ENCODE results near the gene MAP2K4.
"Not testable (repeated sequence)": the region's sequence is repeated elsewhere in the genome, so short reads cannot be mapped to it uniquely, and the experiment has no call there.

Gene MAP2K4

DNA sequence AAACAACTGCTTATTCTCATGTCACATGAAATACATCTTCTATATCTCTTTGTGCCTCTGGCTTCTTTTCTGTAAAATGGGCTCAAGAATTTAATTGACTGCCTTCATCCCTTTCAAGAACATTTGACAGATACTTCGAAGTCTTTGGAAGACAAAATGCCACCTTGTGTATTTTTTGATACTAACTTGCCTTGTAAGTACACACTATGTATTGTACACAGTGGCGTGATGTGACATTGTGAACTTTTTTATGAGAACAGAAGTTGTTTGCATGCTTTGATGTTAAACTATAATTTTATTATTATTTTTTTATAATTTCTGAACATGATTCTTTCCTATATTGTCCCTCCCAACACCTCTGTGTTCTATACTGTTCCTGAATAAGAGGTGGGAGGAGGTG lies 73.7 kb downstream of the MAP2K4 start:
- DNase-seq (ENCODE audit: low read depth) = no peak

DNA sequence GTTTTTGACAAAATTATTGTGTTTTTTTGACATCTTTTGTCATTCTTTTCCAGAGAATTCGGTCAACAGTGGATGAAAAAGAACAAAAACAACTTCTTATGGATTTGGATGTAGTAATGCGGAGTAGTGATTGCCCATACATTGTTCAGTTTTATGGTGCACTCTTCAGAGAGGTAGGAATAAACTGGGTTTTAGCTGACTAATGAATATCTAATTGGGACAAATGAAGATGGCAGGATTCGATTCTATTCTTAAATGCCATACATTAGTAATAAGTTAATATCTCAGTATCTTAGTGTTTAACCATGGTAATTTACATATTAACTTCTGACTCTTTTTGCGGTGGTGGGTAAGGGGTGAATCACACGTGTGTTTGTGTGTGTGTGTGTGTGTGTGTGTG lies 74.8 kb downstream of the MAP2K4 start:
- no peak for DNase-seq (ENCODE audit: low read depth)

DNA sequence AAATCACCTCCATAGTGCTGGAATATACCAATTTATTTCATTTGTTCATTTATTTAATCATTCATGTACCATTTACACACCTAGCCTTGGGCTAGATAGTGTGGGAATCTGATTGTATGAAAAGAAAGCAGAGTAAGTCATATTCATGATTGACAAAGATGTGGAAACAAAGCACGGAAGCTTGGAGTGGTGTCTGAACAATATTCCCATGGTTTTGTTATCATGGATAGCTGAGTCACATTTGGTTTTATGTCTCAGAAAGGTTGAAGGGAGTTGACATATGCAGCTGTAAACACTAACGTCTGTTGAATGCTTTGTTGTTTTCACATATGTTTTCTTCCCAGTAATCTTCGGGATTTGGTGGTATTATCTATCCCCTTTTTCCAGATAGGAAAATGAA lies 76.6 kb downstream of the MAP2K4 start:
- DNase-seq (ENCODE audit: low read depth) = no peak

DNA sequence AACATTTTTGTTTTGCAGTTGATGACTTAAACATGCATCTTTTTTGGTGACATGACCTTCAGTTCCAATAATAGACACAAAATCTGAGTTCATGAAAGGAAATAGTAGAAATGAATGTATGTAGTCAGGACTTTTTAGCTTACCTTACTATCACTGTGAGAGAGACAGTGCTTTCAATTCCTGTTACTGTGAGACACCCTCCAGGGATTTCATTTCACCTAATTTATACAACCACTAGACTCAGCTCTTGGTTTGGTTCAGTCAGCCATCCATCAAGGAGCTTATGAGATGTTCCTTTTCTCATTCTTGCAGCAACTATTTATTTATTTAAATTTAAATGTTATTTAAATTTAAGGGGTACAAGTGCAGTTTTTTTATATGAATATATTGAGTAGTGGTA lies 77.9 kb downstream of the MAP2K4 start:
- no peak for DNase-seq (ENCODE audit: low read depth)

DNA sequence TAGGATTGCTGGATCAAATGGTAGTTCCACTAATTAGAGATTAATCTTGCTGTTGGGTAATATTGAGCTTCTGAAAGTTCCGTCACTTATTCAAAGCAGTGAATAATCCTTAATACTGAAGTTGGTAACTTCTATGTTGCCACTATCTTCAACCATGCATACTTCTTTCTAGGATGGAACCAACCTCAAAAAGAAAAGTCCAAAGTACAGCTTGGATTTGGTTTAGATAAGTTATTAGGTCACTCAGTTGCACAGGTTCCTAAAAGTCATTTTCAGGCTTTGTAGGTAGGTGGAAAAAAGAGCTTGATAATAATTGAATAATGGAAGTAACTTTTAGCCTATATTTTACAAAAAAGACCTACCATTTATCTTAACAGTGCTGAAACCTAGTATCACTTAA lies 78.7 kb downstream of the MAP2K4 start:
- no peak for DNase-seq (ENCODE audit: low read depth)

DNA sequence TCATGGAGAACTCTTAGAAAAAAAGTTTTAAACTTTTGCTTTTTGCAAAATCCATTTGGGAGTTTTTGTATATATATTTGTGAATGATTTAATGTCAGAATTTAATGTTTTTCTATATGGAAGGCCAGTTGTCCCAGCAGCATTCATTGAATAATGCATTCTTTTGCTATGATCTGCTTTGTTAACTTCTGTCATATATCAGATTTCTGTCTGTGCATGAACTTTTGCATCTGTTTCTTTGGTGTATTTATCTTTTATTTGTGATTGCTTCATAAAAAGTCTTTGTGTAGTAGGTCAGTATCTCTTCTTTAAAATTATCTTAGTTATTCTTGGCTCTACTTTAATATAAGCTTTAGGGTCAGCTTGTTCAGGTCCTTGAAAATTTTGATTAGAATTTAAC lies 84.2 kb downstream of the MAP2K4 start:
- DNase-seq (ENCODE audit: low read depth) = no peak

DNA sequence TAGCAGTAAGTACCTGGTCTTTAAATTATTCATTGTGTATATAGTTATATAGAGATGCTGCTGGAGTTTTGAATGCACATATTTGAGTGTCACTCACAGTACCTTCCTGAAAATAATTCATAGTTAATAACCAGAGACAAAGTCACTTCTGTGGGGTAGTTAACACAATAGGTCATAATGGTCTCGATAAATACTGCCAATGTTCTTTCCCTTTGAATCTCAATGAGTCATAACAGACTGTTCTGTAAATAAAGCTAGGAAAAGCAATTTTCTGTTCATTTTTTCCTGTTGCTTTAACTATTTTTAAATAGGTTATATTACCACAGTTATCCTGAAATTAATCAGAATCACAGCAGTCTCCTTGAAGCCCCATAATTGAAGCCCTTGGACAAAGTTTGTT lies 87.2 kb downstream of the MAP2K4 start:
- no peak for DNase-seq (ENCODE audit: low read depth)

DNA sequence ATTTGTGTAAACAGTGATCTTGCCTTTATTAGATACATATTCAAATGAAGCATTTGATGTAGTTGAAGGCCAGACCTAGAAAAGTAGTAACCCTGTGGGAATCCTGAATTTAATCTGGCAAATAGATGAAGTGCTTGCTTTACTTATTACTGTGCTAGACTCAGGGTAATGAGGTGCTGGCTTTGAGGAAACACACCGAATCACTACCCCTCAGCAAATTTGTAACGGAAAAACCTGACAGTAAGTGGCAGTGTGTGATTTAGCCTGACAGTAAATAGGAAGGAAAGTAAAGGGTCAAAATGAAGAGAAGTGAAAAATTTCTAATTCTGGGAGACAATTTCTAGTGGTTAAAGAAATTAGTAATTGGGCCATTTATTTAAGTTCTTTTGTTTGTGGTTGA lies 90.2 kb downstream of the MAP2K4 start:
- no peak for DNase-seq (ENCODE audit: low read depth)

DNA sequence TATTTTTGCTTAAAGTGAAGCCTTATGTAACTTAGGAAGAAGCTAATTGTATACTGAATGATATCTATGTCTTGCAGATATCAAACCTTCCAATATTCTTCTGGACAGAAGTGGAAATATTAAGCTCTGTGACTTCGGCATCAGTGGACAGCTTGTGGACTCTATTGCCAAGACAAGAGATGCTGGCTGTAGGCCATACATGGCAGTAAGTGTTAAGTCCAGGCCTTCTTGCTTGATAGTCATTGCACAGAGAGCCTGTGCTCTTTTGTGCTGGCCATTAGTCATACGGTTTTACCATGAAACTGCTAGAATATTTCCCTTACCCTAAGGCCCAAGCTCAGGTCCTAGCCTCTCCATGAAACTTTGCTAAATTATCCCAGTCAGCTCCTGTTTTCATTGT lies 92.5 kb downstream of the MAP2K4 start:
- DNase-seq (ENCODE audit: low read depth) = no peak

DNA sequence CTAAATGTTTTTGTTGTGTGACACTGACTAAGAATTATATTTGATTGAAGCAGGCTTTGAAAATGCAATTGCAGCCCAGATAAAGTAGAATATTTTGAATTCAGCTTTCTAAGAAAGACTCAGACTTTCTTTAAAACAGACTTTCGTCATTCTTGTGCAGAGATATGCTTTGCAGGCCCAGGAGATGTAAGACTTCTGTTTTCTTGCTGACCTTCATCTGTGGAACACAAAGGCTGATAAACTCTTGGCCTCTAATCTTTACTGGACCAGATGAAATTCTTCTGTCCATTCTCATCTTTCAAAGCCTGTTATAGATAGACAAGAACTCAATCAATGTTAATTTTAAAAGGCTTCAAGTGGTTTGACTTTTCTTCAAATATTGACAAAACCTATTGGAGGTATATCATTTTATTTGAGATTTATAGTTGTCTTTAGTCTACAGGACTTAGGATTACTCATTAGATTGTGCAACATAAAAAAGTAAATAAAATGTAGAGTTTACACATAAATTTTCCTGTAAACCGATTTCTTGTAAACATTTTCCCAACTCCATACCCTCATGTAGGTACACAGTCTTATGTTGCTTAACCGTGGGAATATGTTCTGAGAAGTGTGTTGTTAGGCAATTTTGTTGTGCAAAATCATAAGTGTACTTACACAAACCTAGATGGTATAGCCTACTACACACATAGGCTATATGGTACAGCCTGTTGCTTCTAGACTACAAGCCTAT lies 94.2 kb downstream of the MAP2K4 start:
- no peak for DNase-seq (ENCODE audit: low read depth)

DNA sequence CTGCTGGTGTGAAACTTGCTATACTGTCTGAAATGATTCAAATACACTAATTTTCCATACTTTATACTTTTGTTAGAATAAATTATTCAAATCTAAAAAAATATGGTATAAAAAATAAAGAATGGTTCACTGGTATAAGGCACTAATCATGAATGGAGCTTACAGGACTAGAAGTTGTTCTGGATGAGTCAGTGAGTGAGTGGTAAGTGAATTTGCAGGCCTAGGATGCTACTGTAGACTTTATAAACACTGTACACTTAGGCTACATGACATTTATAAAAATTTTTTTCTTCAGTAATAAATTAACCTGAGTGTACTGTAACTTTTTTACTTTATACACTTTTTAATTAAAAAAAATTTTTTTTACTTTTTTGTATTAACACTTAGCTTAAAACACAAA lies 95.5 kb downstream of the MAP2K4 start:
- DNase-seq (ENCODE audit: low read depth) = no peak

DNA sequence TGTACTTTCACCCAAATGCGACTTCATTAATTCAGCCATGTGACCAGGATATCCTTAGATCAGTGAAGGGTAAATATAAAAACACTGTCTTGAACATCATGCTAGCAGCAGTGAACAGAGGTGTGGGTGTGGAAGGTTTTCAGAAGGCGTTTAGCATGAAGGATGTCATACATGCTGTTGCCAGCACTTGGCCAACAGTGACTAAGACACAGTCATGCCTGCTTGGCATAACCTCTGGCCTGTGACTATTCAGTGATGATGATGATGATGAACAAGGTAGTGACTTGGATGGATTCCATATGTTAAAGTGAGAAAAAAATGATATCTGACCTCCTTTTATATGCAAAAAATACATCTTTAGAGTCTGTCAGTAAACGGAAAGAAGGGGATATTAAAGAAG lies 97.9 kb downstream of the MAP2K4 start:
- DNase-seq (ENCODE audit: low read depth) = no peak

DNA sequence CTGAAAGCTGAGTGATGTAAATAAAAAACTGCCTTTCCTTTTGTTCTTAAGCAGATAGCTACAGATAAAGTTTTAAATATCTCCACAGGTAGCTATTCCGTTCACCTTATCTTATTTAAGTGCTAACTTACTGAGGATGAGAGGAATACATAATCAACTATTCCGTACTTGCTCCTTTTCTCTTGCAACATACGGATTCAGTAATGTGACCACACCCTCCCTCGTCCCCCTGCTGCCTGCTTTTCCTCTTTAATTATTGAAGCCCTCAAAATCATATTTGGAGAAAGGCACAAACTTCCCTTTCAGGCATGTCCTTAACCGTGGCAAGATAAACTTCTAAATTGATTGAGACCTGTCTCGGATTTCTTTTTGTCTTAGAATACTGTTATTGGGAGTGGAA lies 101.4 kb downstream of the MAP2K4 start:
- no peak for DNase-seq (ENCODE audit: low read depth)

DNA sequence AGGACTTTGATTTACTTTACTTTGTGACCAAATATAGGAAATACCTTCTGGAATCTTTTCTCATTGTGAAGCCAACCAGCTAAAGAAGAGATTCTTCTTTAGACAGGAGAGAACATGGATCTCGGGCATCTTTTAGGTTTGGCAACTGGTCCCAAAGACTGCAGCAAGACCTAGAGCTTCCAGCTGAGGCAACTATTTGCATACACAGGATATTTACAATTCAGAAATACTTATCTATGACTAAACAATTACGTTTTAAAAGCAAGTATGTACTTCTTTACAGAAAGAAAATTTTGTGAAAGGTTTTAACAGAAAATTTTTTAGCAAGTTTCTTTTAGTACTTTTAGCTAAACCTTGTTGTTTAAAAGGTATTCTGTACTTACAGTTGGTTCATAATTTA lies 106.5 kb downstream of the MAP2K4 start:
- DNase-seq (ENCODE audit: low read depth) = no peak

DNA sequence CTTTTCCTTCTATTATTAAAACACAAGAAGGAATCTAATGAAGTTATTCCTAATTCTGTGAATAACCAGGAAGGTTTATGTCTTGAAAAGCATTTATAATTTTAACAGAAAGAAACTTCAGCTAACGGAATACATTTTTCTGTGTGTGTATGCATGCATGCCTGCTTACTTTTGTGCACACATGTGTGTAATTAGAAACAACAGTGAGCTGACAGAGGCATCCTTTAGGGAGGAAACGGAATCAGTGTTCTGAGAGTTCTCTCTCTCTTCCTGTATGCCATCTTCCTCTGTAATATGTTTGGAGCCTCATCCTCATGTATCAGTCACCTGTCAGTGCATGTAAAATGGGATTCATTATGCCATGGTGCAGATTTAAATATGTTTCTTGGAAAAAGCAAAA lies 107.0 kb downstream of the MAP2K4 start:
- no peak for DNase-seq (ENCODE audit: low read depth)

DNA sequence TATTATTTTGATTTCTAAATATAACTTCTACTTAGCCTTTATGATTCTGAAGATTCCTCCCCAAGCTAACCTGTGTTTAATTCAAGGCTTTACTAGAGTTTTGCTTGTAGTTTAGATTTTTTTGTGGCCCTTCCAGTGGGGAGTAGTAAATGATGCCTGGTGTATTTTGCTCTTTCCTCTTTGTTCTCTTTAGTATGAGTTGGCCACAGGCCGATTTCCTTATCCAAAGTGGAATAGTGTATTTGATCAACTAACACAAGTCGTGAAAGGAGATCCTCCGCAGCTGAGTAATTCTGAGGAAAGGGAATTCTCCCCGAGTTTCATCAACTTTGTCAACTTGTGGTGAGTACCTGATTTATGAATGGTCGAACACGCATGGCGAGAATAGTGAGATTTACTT lies 108.3 kb downstream of the MAP2K4 start:
- no peak for DNase-seq (ENCODE audit: low read depth)

DNA sequence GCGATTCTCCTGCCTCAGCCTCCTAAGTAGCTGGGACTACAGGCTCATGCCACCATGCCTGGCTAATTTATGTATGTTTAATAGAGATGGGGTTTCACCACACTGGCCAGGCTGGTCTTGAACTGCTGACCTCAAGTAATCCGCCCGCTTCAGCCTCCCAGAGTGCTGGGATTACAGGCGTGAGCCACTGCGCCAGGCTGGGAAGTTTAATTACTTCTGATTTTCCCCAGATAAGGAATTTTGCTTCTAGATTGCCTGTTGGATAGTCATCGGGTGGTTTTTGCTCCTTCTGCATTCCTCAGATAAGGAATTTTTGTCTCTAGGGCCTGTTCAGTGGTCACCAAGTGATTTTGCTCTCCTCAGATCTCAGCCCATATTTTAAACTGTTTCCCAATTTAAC lies 112.5 kb downstream of the MAP2K4 start:
- DNase-seq (ENCODE audit: low read depth) = no peak

DNA sequence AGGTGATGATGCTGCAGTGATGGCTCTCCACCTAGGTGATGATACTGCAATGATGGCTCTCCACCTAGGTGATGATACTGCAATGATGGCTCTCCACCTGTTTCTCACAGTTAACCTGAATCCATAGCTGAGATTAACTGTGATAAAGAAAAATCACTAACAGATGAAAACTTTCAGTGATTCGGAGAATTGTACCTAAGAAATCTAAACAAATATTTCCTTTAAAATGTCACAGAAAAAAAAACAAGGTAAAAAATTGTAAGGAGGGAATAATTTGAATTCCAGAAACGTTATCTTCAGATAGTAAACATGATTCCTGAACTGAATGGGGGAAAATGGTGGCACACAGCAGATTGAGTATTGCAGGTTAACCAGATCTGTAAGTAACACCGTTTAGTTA lies 113.4 kb downstream of the MAP2K4 start:
- DNase-seq (ENCODE audit: low read depth) = no peak

DNA sequence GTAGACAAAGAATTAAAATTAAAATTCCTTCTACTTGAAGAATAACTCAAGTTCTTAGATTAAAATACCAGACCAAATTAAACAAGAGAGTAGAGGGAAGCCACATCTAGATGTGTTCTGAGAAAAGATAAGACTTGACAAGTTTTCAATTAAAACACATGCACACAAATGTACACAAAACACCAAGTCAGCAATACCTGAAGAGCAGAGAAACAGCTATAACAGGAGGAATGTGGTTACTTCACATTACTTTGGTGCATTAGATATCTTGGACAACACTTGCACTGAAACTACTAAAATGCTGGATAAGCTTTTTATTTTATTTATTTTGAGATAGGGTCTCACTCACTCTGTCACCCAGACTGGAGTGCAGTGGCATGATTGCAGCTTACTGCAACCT lies 113.9 kb downstream of the MAP2K4 start:
- no peak for DNase-seq (ENCODE audit: low read depth)

DNA sequence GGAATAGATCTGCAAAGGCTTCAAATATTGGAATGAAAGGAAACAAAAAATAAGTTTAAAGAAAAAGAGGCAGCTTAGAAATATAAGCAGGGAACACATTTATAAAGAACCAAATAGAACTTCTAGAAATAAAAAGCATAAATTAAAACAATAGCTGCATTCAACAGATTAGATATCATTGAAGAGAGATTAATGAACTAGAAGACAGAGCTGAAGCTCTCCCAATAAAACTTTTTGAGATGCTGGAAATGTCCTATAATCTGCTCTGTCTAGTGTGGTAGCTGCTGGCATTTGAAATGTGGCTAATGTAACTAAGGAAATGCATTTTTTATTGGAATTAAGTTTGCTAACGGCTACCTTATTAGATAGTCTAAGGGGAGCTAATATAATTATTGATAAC lies 115.6 kb downstream of the MAP2K4 start:
- DNase-seq (ENCODE audit: low read depth) = no peak

DNA sequence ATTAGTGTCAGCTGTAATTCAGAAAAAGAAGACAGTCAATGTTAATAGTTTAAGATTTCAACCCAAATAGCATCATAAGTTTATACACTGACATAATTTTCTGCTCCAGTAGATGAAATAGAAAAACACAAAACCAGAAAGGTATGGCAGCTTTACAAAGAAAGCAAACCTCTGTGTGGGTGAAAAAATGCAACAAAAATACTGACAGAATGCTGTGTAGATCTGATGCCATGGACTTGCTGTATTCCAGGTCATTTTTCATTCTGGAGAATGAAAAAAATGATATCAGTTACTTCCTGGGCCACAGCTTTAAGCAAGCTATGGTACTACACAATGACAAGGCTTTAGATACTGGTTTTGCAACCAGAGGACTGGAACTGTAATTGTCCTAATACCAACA lies 116.0 kb downstream of the MAP2K4 start:
- DNase-seq (ENCODE audit: low read depth) = no peak

DNA sequence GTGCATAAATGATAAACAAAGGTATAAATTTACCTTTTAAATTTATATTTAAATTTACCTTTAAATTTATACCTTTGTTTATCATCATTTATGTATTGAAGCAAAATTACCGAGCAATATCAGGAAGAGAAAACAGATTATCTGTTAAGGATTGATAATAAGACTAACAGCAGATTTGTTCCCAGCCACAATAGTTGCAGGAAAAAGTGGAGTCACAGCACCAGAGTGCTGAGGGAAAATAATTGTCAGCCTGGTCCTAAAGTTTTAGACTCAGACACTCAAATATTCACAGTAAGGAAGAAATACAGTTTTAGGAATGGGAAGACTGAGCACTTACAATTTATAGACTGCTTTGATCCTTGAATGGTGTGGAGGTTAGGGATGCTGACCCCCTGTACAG lies 117.2 kb downstream of the MAP2K4 start:
- no peak for DNase-seq (ENCODE audit: low read depth)

DNA sequence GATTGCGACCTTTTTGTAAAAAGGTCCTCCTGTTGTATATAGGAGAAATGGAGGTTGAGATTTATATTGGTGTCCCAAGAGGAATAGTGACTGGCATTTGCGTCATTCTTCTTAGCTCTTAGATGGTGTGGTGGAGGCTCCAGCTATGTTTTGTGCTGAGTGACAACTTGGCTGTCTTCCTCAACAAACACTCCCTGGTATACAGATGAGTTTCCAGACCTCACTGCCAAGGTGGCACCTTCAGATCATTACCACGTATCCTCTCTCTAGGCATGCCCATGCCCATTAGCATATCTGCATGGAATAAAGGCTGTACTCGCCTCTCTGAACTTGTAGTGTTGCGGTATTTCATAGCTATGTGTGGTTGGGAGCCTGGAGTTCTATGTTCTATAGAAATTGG lies 120.0 kb downstream of the MAP2K4 start:
- no peak for DNase-seq (ENCODE audit: low read depth)

DNA sequence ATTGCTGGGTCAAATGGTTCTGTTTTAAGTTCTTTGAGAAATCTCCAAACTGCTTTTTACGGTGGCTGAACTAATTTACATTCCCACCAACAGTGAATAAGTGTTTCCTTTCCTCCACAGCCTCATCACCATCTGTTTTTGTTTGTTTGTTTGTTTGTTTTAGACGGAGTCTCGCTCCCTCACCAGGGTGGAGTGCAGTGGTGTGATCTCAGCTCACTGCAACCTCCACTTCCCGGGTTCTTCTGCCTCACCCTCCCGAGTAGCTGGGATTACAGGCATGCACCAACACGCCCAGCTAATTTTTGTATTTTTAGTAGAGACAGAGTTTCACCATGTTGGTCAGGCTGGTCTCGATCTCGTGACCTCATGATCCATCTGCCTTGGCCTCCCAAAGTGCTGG lies 141.5 kb downstream of the MAP2K4 start:
- DNase-seq (ENCODE audit: low read depth) = not testable (repeated sequence)

DNA sequence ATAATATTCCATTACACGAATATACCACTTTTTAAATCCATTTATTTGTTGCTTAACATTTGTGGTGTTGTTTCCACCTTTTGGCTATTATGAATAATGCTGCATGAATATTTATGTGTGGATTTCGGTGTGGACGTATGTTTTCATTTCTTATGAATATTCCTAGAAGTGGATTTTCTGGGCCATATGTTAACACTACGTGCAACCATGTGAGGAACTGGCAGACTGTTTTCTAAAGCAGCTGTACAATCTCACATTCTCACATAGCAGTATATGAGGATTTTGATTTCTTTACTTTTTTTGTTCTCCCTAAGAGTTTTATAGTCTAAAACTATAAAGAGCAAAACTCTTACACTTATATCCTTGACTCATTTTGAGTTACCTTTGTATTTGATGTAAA lies 143.4 kb downstream of the MAP2K4 start:
- no peak for DNase-seq (ENCODE audit: low read depth)
